ENCODE measurements around the gene HSD11B1L.

GRCh38 chr19:5690955-5691821 lies 10.4 kb downstream of the HSD11B1L start:
- TF ChIP-seq CTCF (tag by site-specific recombination; IDR thresholded peaks at IDR 0.05), result no peak
- no peak for TF ChIP-seq SETDB1 (IDR thresholded peaks at IDR 0.05; ENCODE audit: insufficient read length, low read length)
- no peak for TF ChIP-seq ZBTB10 (tag by site-specific recombination; IDR thresholded peaks at IDR 0.05)
- TF ChIP-seq KLF9 (tag by site-specific recombination; IDR thresholded peaks at IDR 0.05; ENCODE audit: low read depth), result peak; percentile 98
- no peak for TF ChIP-seq REST (tag by site-specific recombination; IDR thresholded peaks at IDR 0.05)
- no peak for TF ChIP-seq ZBTB7A (tag by site-specific recombination; IDR thresholded peaks at IDR 0.05; ENCODE audit: low read depth)
- TF ChIP-seq ELK4 (IDR thresholded peaks at IDR 0.05; ENCODE audit: borderline replicate concordance, low read depth, low read length), result no peak
